Measurements from ENCODE around the gene SERPINI1.
"Not testable (repeated sequence)": the region's sequence is repeated elsewhere in the genome, so short reads cannot be mapped to it uniquely, and the experiment has no call there.

The SERPINI1 gene

DNA sequence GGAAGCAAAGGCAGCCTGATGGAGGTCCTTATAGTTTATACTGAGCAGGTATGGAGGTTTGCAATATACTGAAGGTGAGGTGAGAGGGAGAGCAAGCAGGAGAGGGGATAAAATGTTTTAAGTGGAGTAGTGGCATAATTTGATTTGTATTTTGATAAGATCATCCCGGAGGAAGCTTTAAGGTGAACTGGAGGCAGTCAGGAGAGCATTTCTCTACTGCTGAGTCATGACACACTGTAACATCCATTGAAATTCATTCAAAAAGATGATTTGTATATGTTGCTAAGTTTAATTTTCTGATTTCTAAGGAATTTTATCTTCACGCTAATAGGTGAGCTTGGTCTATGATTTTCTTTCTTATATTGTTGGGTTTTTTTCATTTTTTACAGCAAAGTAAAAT, 81.4 kb downstream of the SERPINI1 start:
- in situ Hi-C loops (cut with MboI; ENCODE audit: low pct_unique_long_range_greater_than_20kb, low sequenced_read_pairs, unreplicated experiment) = no loop called here
- no peak for DNase-seq (ENCODE audit: low spot score)
- TF ChIP-seq, protein P1, sequence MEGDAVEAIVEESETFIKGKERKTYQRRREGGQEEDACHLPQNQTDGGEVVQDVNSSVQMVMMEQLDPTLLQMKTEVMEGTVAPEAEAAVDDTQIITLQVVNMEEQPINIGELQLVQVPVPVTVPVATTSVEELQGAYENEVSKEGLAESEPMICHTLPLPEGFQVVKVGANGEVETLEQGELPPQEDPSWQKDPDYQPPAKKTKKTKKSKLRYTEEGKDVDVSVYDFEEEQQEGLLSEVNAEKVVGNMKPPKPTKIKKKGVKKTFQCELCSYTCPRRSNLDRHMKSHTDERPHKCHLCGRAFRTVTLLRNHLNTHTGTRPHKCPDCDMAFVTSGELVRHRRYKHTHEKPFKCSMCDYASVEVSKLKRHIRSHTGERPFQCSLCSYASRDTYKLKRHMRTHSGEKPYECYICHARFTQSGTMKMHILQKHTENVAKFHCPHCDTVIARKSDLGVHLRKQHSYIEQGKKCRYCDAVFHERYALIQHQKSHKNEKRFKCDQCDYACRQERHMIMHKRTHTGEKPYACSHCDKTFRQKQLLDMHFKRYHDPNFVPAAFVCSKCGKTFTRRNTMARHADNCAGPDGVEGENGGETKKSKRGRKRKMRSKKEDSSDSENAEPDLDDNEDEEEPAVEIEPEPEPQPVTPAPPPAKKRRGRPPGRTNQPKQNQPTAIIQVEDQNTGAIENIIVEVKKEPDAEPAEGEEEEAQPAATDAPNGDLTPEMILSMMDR (IDR thresholded peaks at IDR 0.05; ENCODE audit: extremely low read depth, insufficient read depth, missing control alignments) = no peak

DNA sequence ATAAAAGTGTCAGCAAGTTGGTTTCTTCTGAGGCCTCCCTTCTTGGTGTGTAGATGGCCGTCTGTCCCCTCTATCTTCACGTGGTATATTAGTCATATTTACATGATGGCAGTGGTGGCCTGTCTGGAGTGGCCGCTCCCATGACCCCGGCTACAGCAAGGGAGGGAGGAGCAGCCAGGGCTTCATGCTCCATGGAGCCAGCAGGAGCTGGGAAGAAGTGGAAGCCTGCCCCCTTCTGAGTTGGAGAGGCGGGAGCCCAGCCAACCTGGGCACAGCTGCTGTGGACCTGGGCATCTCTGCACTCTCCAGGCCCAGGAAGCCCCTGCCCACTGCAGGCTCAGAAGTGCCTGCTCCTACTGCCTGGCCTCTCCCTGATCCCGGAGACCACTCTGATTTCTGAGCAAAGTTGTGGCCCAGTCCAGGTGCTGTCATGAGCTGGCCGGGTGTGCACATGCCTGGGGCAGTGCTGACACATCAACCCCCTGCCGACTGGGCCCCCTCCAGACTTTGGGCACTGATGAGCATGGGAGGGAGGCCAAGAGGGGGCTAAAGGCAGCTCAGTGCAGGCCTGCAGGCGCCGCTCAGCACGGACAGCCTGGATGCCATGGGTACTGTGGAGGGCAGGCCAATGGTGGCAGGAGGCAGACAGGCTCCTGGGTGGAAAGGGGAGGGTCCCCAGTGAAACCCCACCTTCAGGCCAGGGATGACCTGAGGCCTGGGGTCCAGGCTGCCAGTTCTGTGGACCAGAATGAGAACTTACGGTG, 84.8 kb downstream of the SERPINI1 start:
- TF ChIP-seq, protein P1 (IDR thresholded peaks at IDR 0.05; ENCODE audit: extremely low read depth, insufficient read depth, missing control alignments) = no peak
- in situ Hi-C loops (cut with MboI; ENCODE audit: low pct_unique_long_range_greater_than_20kb, low sequenced_read_pairs, unreplicated experiment) = no loop called here

DNA sequence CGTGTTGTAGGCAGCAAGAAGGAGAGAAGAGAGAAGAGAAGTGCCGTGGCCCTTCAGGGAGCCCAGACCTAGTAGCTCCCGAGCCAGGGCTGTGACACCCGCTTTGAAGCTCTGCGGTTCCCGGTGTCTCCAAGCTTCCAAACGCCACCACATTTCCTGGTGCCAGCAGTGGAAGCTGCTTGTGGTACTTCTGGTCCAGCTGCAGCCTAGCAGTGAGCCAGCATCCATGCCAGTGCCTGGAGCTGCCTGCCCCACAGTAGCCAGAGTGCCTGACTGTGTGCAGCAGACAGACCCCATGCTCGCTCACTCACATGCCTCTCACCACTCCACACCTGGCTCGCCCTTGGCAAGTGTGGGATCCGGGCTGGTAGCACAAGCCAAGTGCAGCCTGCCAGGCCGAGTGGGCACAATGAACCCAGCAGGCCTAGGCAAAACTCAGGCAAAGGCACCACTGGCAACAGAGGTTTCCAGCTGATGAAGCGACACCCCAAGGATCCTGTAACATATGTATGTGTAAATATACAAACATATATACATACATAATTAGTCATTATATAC, 85.8 kb downstream of the SERPINI1 start:
- TF ChIP-seq, protein P1 (IDR thresholded peaks at IDR 0.05; ENCODE audit: extremely low read depth, insufficient read depth, missing control alignments) = no peak
- in situ Hi-C loops (cut with MboI; ENCODE audit: low pct_unique_long_range_greater_than_20kb, low sequenced_read_pairs, unreplicated experiment) = no loop called here
- no peak for DNase-seq (ENCODE audit: low spot score)

More for the DNA sequence above, 84.8 kb downstream of the SERPINI1 start:
- no peak for DNase-seq (ENCODE audit: low spot score)

DNA sequence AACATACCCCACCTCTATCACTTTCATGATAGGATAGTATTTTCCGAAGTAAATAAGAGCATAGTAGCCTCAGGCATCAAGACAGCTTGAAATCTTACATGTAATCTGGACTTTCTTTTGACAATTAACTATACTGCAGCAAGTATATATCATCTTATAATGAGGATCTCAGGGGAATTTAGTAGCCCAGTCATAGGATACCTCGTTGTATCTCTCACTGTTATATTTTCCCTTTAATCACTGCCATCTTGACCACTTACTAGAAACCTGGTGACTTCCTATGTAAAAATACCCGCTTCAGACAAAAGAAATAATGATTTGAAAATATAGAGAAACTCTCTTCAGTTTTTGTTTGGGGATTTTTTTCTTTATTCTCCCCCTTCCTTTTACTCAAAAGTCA, 88.2 kb downstream of the SERPINI1 start:
- no peak for DNase-seq (ENCODE audit: low spot score)
- TF ChIP-seq, protein P1 (IDR thresholded peaks at IDR 0.05; ENCODE audit: extremely low read depth, insufficient read depth, missing control alignments) = no peak
- in situ Hi-C loops (cut with MboI; ENCODE audit: low pct_unique_long_range_greater_than_20kb, low sequenced_read_pairs, unreplicated experiment) = no loop called here

DNA sequence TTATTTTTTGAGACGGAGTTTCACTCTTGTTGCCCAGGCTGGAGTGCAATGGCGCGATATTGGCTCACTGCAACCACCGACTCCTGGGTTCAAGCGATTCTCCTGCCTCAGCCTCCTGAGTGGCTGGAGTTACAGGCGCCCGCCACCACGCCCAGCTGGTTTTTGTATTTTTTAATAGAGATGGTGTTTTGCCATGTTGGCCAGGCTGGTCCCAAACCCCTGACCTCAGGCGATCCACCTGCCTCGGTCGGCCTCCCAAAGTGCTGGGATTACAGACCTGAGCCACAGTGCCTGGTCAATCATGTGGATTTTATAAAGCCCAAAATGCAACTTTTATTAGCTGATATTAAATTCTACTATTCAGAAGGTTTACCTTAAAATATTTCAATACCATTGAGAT, 92.1 kb downstream of the SERPINI1 start:
- DNase-seq (ENCODE audit: low spot score); in situ Hi-C loops (cut with MboI; ENCODE audit: low pct_unique_long_range_greater_than_20kb, low sequenced_read_pairs, unreplicated experiment): not testable (repeated sequence)

DNA sequence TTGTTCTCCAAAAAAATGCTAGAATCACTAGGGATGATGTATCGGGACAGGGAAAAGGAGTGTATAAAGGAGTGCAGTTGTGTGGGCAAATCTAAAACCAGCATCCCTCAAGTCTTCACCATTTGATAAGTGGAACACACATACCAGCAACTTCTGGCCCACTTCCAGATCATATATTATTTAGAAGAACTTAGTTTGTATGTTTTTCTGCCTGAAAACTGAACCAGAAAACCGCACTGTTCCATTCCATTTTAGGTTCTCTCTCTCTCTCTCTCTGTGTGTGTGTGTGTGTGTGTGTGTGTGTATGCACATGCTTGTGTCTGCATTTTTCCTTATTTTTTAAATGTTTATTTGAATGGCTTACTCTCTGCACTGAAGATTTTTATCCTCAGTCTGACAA, 93.5 kb downstream of the SERPINI1 start:
- no peak for DNase-seq (ENCODE audit: low spot score)
- TF ChIP-seq, protein P1 (IDR thresholded peaks at IDR 0.05; ENCODE audit: extremely low read depth, insufficient read depth, missing control alignments) = no peak
- in situ Hi-C loops (cut with MboI; ENCODE audit: low pct_unique_long_range_greater_than_20kb, low sequenced_read_pairs, unreplicated experiment) = no loop called here

DNA sequence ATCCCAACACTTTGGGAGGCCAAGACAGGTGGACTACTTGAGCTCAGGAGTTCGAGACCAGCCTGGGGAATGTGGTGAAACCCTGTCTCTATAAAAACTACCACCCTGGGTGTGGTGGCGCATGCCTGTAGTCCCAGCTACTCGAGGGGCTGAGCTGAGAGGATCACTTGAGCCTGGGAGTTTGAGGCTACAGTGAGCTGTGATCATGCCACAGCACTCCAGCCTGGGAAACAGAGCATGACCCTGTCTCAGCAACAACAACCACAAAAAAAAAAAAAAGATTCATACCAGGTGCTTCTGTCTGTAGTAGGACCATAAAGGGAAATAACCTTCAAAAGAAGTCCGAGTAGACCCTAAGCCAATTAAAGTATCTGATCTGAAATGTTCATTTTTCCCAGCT, 94.5 kb downstream of the SERPINI1 start:
- no peak for DNase-seq (ENCODE audit: low spot score)
- TF ChIP-seq, protein P1 (IDR thresholded peaks at IDR 0.05; ENCODE audit: extremely low read depth, insufficient read depth, missing control alignments) = no peak
- in situ Hi-C loops (cut with MboI; ENCODE audit: low pct_unique_long_range_greater_than_20kb, low sequenced_read_pairs, unreplicated experiment) = no loop called here

Data from GM13977 (cell line).